PC-9 (cell line): ENCODE results near the gene SH3BP4. TPM values are rescaled to one million over a fixed set of nuclear protein-coding genes. Genes with fewer than 3 reads are reported as not detected.

Source experiments
- BruUV-seq: library from RNA; stranded (reverse); fragments of 400-500 nt; replicated peaks from 2 replicates; lab custom pipeline; 2021; lab: Mats Ljungman, UMichigan
- CTCF ChIA-PET: fragments of 300-600 bp; sonication (Branson Sonifier 250); formaldehyde crosslinking; loops from one replicate; lab custom pipeline; 2022; ENCODE audit warnings: antibody characterized with exemption; lab: Charles Lee
- POLR2A ChIA-PET: fragments of 300-600 bp; sonication (Branson Sonifier 250); formaldehyde crosslinking; loops from one replicate; lab custom pipeline; 2022; ENCODE audit warnings: antibody characterized with exemption; ENCODE audit not compliant: unreplicated experiment; lab: Charles Lee
- DNase-seq, 2 experiments: peaks; one replicate each; pipeline versions ENCODE4 v3.0.0 to v3.0.0-alpha.2; 2015 to 2022; ENCODE audit warnings: mixed read lengths in 1 of 2
- H2AFZ ChIP-seq: fragments of 200-600 bp; sonication (generic); 2 replicates; pipeline ENCODE4 v1.8.1; 2017; ENCODE audit warnings: antibody characterized with exemption
- H3F3A ChIP-seq: fragments of 200-600 bp; sonication (generic); 2 replicates; pipeline ENCODE4 v1.8.1; 2017; ENCODE audit warnings: antibody characterized with exemption, mild to moderate bottlenecking, low read depth; ENCODE audit not compliant: insufficient read depth
- H3K27ac ChIP-seq: fragments of 200-600 bp; sonication (generic); 2 replicates; pipeline ENCODE4 v1.6.1; 2016; ENCODE audit warnings: mixed run types
- H3K27me3 ChIP-seq: fragments of 200-600 bp; sonication (generic); 2 replicates; pipeline ENCODE4 v1.6.1; 2016; ENCODE audit warnings: low read depth, mixed run types; ENCODE audit not compliant: insufficient read depth
- H3K36me3 ChIP-seq: fragments of 200-600 bp; sonication (generic); 2 replicates; pipeline ENCODE4 v1.6.1; 2016; ENCODE audit warnings: low read depth, mixed run types
- H3K4me1 ChIP-seq: fragments of 200-600 bp; sonication (generic); replicated peaks from 2 replicates; pipeline ENCODE4 v1.6.1; 2016; ENCODE audit warnings: mixed run types; ENCODE audit not compliant: insufficient read depth
- H3K4me2 ChIP-seq: fragments of 200-600 bp; sonication (generic); 2 replicates; pipeline ENCODE4 v1.6.1; 2017; ENCODE audit warnings: mixed run types
- H3K4me3 ChIP-seq: fragments of 200-600 bp; sonication (generic); 2 replicates; pipeline ENCODE4 v1.6.1; 2016; ENCODE audit warnings: mixed run types
- H3K79me2 ChIP-seq: fragments of 200-600 bp; sonication (generic); 2 replicates; pipeline ENCODE4 v1.6.1; 2017; ENCODE audit warnings: low read depth, mixed run types
- H3K9me2 ChIP-seq: fragments of 200-600 bp; sonication (generic); 2 replicates; pipeline ENCODE4 v1.8.1; 2017; ENCODE audit warnings: mild to moderate bottlenecking; ENCODE audit not compliant: insufficient read depth
- H3K9me3 ChIP-seq: fragments of 200-600 bp; sonication (generic); 2 replicates; pipeline ENCODE4 v1.8.1; 2016; ENCODE audit warnings: low read depth; ENCODE audit not compliant: insufficient read depth
- H4K20me1 ChIP-seq: fragments of 200-600 bp; sonication (generic); 2 replicates; pipeline ENCODE4 v1.8.1; 2017; ENCODE audit not compliant: insufficient read depth
- EZH2 ChIP-seq: fragments of 200-600 bp; sonication (generic); IDR thresholded peaks from 2 replicates; pipeline ENCODE4 v1.8.0; 2017; ENCODE audit warnings: antibody characterized with exemption, low read depth
- intact Hi-C: fragments of 100-400 bp; cut with micrococcal nuclease; formaldehyde crosslinking; loops from one replicate; pipeline ENCODE4 v1.10.0; 2022; ENCODE audit not compliant: unreplicated experiment
- total RNA-seq: library from RNA; stranded (reverse); gene quantifications from 2 replicates; pipeline ENCODE4 v1.2.3, GENCODE V29; 2021
- TF ChIP-seq, protein P1 (sequence below): fragments of 200-600 bp; sonication (generic); conservative IDR thresholded peaks from 2 replicates; pipeline ENCODE4 v1.6.1; 2017; ENCODE audit warnings: mixed run types, antibody characterized with exemption, mild to moderate bottlenecking, moderate library complexity

Gene SH3BP4
- total RNA-seq, 1 experiment from 2014 or later = 131 TPM

DNA sequence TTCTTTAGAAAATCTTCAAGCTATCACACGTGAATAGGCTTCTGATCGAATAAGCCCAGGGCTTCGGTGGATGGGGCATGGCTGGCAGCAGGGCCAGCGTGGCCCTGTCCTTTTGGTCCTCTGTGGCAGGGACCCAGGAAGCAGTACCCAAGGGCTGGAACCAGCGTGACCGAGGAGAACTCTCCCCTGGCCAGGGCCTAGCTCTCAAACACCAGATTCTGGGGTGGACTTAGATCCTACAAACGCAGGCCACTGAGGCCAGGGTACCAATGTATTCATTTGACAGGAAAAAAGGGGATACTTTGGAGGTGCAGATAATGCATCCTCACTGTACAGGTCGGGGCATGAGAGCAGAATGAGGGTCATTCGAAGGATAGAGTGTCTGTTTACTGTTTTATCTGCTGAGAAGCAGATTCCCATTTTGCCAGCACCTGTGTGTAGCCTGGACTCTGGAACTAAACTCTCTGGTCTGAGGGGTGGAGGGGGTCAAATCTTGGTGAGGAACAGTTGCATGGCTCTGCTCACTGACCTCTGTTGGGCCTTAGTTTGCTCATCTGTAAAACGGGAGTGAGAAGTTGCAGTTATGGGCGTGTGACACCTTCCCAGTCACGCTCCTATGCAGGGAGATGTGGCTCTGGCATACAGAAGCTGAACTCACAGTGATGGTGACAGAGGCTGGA, 51.4 kb downstream of the SH3BP4 start:
- no peaks in the 10 kb centered on the region for H3K27me3 ChIP-seq
- ChIA-PET POLR2A (interaction anchor here (0.5 kb wide), 1 partner anchor 309 kb away, joined by 5 read pairs; no protein-coding TSS in a partner anchor), CTCF (no interaction called here)
- H3K9me3 ChIP-seq = no peaks in the 10 kb centered on the region
- no peak for DNase-seq
- no peak overlapping the region for H3K4me3 ChIP-seq
- H4K20me1 ChIP-seq = peaks cover 19% of the 10 kb centered on the region
- intact Hi-C loops = no loop called here
- TF ChIP-seq EZH2 = no peak
- peaks cover 64% of the 10 kb centered on the region for H3K4me1 ChIP-seq
- H3F3A ChIP-seq = peaks cover 37% of the 10 kb centered on the region
- H3K9me2 ChIP-seq = no peaks in the 10 kb centered on the region
- H2AFZ ChIP-seq = no peak overlapping the region
- H3K79me2 ChIP-seq = peaks cover 98% of the 10 kb centered on the region
- no TSS peak for BruUV-seq
- no peak overlapping the region for H3K4me2 ChIP-seq
- H3K36me3 ChIP-seq = peaks cover 16% of the 10 kb centered on the region; the same call in 1 of the 2 replicates
- H3K27ac ChIP-seq = no peak overlapping the region

DNA sequence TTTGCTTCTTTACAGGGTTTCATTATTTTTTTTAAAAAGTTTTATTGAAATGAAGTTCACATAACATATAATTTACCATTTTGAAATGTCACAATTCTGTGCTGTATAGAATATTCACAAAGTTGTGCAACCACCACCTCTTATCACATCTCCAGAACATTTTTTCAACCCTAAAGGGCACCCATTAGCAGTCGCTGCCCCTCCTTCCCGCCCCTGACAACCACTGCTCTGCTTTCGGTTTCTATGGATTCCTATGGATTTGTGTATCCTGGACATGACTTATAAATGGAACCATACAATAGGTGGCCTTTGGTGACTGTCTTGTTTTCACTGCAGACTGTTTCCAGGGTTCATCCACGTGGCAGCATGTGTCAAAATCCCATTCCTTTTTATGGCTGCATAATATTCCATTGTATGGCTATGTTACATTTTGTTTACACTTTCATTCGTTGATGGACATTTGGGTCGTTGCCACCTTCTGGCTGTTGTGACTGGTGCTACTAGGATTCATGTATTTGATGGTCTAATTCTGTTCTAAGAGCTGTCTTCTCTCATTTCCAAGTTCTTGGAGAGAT, 52.6 kb downstream of the SH3BP4 start:
- Histone ChIP-seq H3K27ac (0 out of 2 replicates have a peak overlapping the region, but pooled peaks have one; percentile 15), H4K20me1 (peaks cover 17% of the 10 kb centered on the region), H3K36me3 (peaks cover 14% of the 10 kb centered on the region; the same call in 1 of the 2 replicates), H3K9me2 (no peaks in the 10 kb centered on the region), H2AFZ (no peak overlapping the region), H3K79me2 (peaks cover 94% of the 10 kb centered on the region), H3K4me2 (no peak overlapping the region), H3K27me3 (no peaks in the 10 kb centered on the region), H3K4me1 (peaks cover 74% of the 10 kb centered on the region), H3K9me3 (no peaks in the 10 kb centered on the region), H3K4me3 (no peak overlapping the region), H3F3A (peaks cover 49% of the 10 kb centered on the region)
- TF ChIP-seq, protein P1, sequence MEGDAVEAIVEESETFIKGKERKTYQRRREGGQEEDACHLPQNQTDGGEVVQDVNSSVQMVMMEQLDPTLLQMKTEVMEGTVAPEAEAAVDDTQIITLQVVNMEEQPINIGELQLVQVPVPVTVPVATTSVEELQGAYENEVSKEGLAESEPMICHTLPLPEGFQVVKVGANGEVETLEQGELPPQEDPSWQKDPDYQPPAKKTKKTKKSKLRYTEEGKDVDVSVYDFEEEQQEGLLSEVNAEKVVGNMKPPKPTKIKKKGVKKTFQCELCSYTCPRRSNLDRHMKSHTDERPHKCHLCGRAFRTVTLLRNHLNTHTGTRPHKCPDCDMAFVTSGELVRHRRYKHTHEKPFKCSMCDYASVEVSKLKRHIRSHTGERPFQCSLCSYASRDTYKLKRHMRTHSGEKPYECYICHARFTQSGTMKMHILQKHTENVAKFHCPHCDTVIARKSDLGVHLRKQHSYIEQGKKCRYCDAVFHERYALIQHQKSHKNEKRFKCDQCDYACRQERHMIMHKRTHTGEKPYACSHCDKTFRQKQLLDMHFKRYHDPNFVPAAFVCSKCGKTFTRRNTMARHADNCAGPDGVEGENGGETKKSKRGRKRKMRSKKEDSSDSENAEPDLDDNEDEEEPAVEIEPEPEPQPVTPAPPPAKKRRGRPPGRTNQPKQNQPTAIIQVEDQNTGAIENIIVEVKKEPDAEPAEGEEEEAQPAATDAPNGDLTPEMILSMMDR = no peak
- no peak for TF ChIP-seq EZH2
- intact Hi-C loops = no loop called here
- BruUV-seq = no TSS peak
- DNase-seq = no peak
- ChIA-PET POLR2A (no interaction called here), CTCF (interaction anchor here (0.5 kb wide), 1 partner anchor 48 kb away, joined by 9 read pairs; no protein-coding TSS in a partner anchor)

DNA sequence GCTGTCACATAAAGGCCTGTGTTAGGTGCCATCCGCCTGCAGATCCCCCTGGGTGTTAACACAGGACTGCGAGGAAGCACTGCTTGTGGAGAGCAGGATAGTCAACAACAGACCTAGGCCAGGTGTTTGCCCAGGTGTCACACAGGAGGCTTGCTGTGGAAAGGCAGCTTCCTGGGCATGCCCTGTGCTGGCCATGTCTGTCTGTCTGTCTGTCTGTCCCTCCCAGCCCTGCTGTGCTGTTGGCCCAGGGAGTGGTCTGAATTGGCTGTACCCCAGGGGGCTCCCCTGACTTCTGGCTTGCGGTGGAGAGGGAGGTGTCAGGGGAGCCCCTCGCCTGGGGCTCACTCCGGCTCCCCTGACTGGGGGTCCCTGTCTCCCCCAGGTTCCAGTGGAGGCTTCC, 53.2 kb downstream of the SH3BP4 start:
- BruUV-seq = no TSS peak
- no peaks in the 10 kb centered on the region for H3K9me3 ChIP-seq
- no peak overlapping the region for H3K4me2 ChIP-seq
- H4K20me1 ChIP-seq = peaks cover 14% of the 10 kb centered on the region
- peaks cover 55% of the 10 kb centered on the region for H3F3A ChIP-seq
- H3K4me3 ChIP-seq = no peak overlapping the region
- ChIA-PET CTCF (interaction anchor here (0.5 kb wide), 1 partner anchor 49 kb away, joined by 9 read pairs; no protein-coding TSS in a partner anchor), POLR2A (no interaction called here)
- H3K27me3 ChIP-seq = no peaks in the 10 kb centered on the region
- peaks cover 8% of the 10 kb centered on the region; the same call in 1 of the 2 replicates for H3K36me3 ChIP-seq
- peaks cover 94% of the 10 kb centered on the region for H3K79me2 ChIP-seq
- no peak for DNase-seq
- peak overlapping the region; percentile 15; the same call in 1 of the 2 replicates for H3K27ac ChIP-seq
- no peak overlapping the region for H2AFZ ChIP-seq
- intact Hi-C loops = no loop called here
- TF ChIP-seq EZH2 = no peak
- TF ChIP-seq, protein P1 = no peak
- H3K9me2 ChIP-seq = no peaks in the 10 kb centered on the region
- H3K4me1 ChIP-seq = peaks cover 75% of the 10 kb centered on the region
